PFSK-1 (cell line): ENCODE data around the gene LDLRAD2.

ENCODE experiments used
- POLR2AphosphoS5 ChIP-seq: IDR thresholded peaks from 2 replicates; pipeline ENCODE4 v1.6.1; 2012; ENCODE audit warnings: low read depth, mild to moderate bottlenecking, control low read depth, low read length, moderate library complexity
- REST ChIP-seq, 2 experiments: IDR thresholded peaks; 2 replicates each; pipeline versions ENCODE4 v1.6.1 to v1.8.0; 2011 to 2012; ENCODE audit warnings: low read depth in 2 of 2, low read length in 2 of 2, control low read depth in 1 of 2, inconsistent platforms in 1 of 2, mild to moderate bottlenecking in 1 of 2, moderate library complexity in 1 of 2; ENCODE audit not compliant: insufficient read depth in 1 of 2
- TAF1 ChIP-seq: IDR thresholded peaks from 2 replicates; pipeline ENCODE4 v1.6.1; 2012; ENCODE audit warnings: low read length, control low read depth, borderline replicate concordance; ENCODE audit not compliant: insufficient read depth

GRCh38 chr1:21830792-21831453 is 18.9 kb downstream of the LDLRAD2 start:
- no peak for TF ChIP-seq REST (IDR thresholded peaks at IDR 0.05; ENCODE audit: insufficient read depth in 1 of 2, low read depth in 2 of 2, low read length in 2 of 2)
- no peak for TF ChIP-seq TAF1
- TF ChIP-seq POLR2AphosphoS5, result no peak
